HFF-Myc (cell line): Measurements from ENCODE around the gene NKG7.

ENCODE experiments used
- DNase-seq: peaks from one replicate; pipeline ENCODE4 v3.0.0-alpha.2; 2011; ENCODE audit warnings: low read depth; ENCODE audit errors: extremely low read depth
- H3K4me3 ChIP-seq: replicated peaks from 2 replicates; pipeline ENCODE4 v1.5.1; 2011; ENCODE audit warnings: low read depth, mild to moderate bottlenecking, control low read depth, low read length
- CTCF ChIP-seq: IDR thresholded peaks from 2 replicates; pipeline ENCODE4 v1.5.1; 2012; ENCODE audit warnings: mild to moderate bottlenecking, low read depth, low read length, control low read depth; ENCODE audit errors: missing control alignments

Gene NKG7

GRCh38 chr19:51333836-51334460 is 38.5 kb downstream of the NKG7 start:
- H3K4me3 ChIP-seq: no peak overlapping the region
- no peak for DNase-seq
- TF ChIP-seq CTCF: no peak

GRCh38 chr19:51331716-51332115 is 40.7 kb downstream of the NKG7 start:
- no peak for DNase-seq
- no peak for TF ChIP-seq CTCF

GRCh38 chr19:51331193-51331592 is 41.3 kb downstream of the NKG7 start:
- no peak for TF ChIP-seq CTCF
- no peak for DNase-seq
- no peak overlapping the region for H3K4me3 ChIP-seq

More at GRCh38 chr19:51331716-51332115, 40.7 kb downstream of the NKG7 start:
- H3K4me3 ChIP-seq: no peak overlapping the region

GRCh38 chr19:51330366-51330765 is 42.1 kb downstream of the NKG7 start:
- TF ChIP-seq CTCF: no peak
- H3K4me3 ChIP-seq: no peak overlapping the region
- DNase-seq: no peak

GRCh38 chr19:51329411-51329810 is 43.0 kb downstream of the NKG7 start:
- no peak overlapping the region for H3K4me3 ChIP-seq
- no peak for TF ChIP-seq CTCF
- DNase-seq: no peak

GRCh38 chr19:51327066-51328001 is 45.1 kb downstream of the NKG7 start:
- DNase-seq: no peak
- no peak for TF ChIP-seq CTCF
- no peak overlapping the region for H3K4me3 ChIP-seq
